K562 (cell line): ENCODE measurements around the gene DNAJB1. TPM values are rescaled to one million over a fixed set of nuclear protein-coding genes. Genes with fewer than 3 reads are reported as not detected.

Experiments used
- ATAC-seq: fragments of 200-7000 bp; cut with Tn5 transposase; 3 replicates; pipeline ENCODE4 v1.9.1; 2020; ENCODE audit warnings: moderate library complexity
- BruUV-seq: library from RNA; stranded (reverse); fragments of 400-500 nt; replicated peaks from 2 replicates; lab custom pipeline; 2021; lab: Mats Ljungman, UMichigan
- CTCF ChIA-PET: fragments of 300-600 bp; formaldehyde crosslinking; extraction: SDS; loops from one replicate; lab custom pipeline; 2021; ENCODE audit warnings: low intra/inter-chr PET ratio; lab: Yijun Ruan, JAX
- POLR2A ChIA-PET: fragments of 300-600, 350-650 bp; sonication (Branson Sonifier 250); formaldehyde crosslinking; extraction: SDS; loops from one replicate; lab custom pipeline; 2021; ENCODE audit warnings: antibody characterized with exemption, inconsistent platforms; lab: Yijun Ruan, JAX
- DNase-seq, 4 experiments: peaks; one replicate each; pipeline versions ENCODE4 v3.0.0 to v3.0.0-alpha.2; 2011 to 2018; ENCODE audit warnings: low spot score in 3 of 4, mixed read lengths in 3 of 4; ENCODE audit errors: extremely low read depth in 1 of 4
- FAIRE-seq: peaks from 2 replicates; lab custom pipeline; 2011; peaks lifted over from hg19 to GRCh38; lab: Jason Lieb, UNC
- H2AFZ ChIP-seq: 2 replicates; pipeline ENCODE4 v1.6.0; 2011; ENCODE audit warnings: low read depth, low read length, control low read depth, inconsistent platforms
- H3K27ac ChIP-seq: fragments of 200-600 bp; 3 replicates; pipeline ENCODE4 v1.8.0; 2011; ENCODE audit warnings: low read depth, mild to moderate bottlenecking, control low read depth, inconsistent platforms, low read length, moderate library complexity, mixed read lengths; ENCODE audit errors: extremely low read depth
- H3K27me3 ChIP-seq, 2 experiments: fragments of 300-600 bp in 1 of 2; 2 replicates in 1 of 2; 3 replicates in 1 of 2; pipeline versions ENCODE4 v1.6.0 to v1.8.0; 2011; ENCODE audit warnings: inconsistent platforms in 2 of 2, low read length in 2 of 2, mild to moderate bottlenecking in 1 of 2, mixed read lengths in 1 of 2, moderate library complexity in 1 of 2; ENCODE audit not compliant: control insufficient read depth in 2 of 2, insufficient read depth in 2 of 2
- H3K36me3 ChIP-seq: fragments of 300-600 bp; 3 replicates; pipeline ENCODE4 v1.8.0; 2011; ENCODE audit warnings: mild to moderate bottlenecking, low read length, inconsistent platforms; ENCODE audit not compliant: control insufficient read depth, insufficient read depth
- H3K4me1 ChIP-seq, 2 experiments: fragments of 200-600 bp in 1 of 2; replicated peaks in 1 of 2; 2 replicates in 1 of 2; 3 replicates in 1 of 2; pipeline versions ENCODE4 v1.5.1 to v1.8.0; 2011; ENCODE audit warnings: inconsistent platforms in 2 of 2, low read length in 2 of 2, mild to moderate bottlenecking in 1 of 2, mixed read lengths in 1 of 2, moderate library complexity in 1 of 2; ENCODE audit not compliant: control insufficient read depth in 2 of 2, insufficient read depth in 2 of 2
- H3K4me2 ChIP-seq: 2 replicates; pipeline ENCODE4 v1.6.1; 2011; ENCODE audit warnings: low read length, control low read depth, inconsistent platforms, mixed read lengths; ENCODE audit not compliant: insufficient read depth
- H3K4me3 ChIP-seq: fragments of 200-600 bp; sonication (generic), shearing (Covaris generic); 2 replicates; pipeline ENCODE4 v1.5.1; 2016; ENCODE audit warnings: control low read depth, inconsistent platforms
- H3K79me2 ChIP-seq: fragments of 200-600 bp; 3 replicates; pipeline ENCODE4 v1.8.0; 2011; ENCODE audit warnings: low read length, inconsistent platforms; ENCODE audit not compliant: control insufficient read depth, insufficient read depth
- H3K9ac ChIP-seq, 2 experiments: 2 replicates each; pipeline versions ENCODE4 v1.6.0 to v1.6.1; 2011; ENCODE audit warnings: low read depth in 2 of 2, low read length in 2 of 2, control low read depth in 1 of 2, inconsistent platforms in 1 of 2, mild to moderate bottlenecking in 1 of 2, mixed read lengths in 1 of 2; ENCODE audit not compliant: insufficient read depth in 1 of 2
- H3K9me1 ChIP-seq: one replicate; pipeline ENCODE4 v1.6.0; 2011; ENCODE audit warnings: inconsistent platforms, mild to moderate bottlenecking, low read length, moderate library complexity; ENCODE audit not compliant: control insufficient read depth, insufficient read depth
- H3K9me3 ChIP-seq: replicated peaks from 2 replicates; pipeline ENCODE4 v1.5.1; 2011; ENCODE audit warnings: low read depth, low read length, inconsistent platforms; ENCODE audit not compliant: control insufficient read depth, insufficient read depth
- H4K20me1 ChIP-seq: replicated peaks from 2 replicates; pipeline ENCODE4 v1.6.1; 2011; ENCODE audit warnings: low read length, inconsistent platforms, mixed read lengths; ENCODE audit not compliant: control insufficient read depth, insufficient read depth
- ELK1 ChIP-seq: sonication (generic); formaldehyde crosslinking; IDR thresholded peaks from 2 replicates; pipeline ENCODE4 v1.8.1; 2022; ENCODE audit warnings: missing genetic modification reagents
- FUS ChIP-seq: fragments of 200-400 bp; formaldehyde crosslinking; optimal IDR thresholded peaks from 2 replicates; pipeline ENCODE3; 2017; ENCODE audit warnings: low read depth, low read length
- GABPB1 ChIP-seq: sonication (generic); formaldehyde crosslinking; IDR thresholded peaks from 2 replicates; pipeline ENCODE4 v1.8.0; 2022; ENCODE audit warnings: mild to moderate bottlenecking, missing genetic modification reagents
- MEIS2 ChIP-seq: fragments of 450-650 bp; IDR thresholded peaks from 2 replicates; pipeline ENCODE4 v1.6.1; 2014; ENCODE audit warnings: mild to moderate bottlenecking; ENCODE audit not compliant: partially characterized antibody
- NR2C2 ChIP-seq, 2 experiments: fragments of 200-800 bp in 1 of 2; sonication (Bioruptor generic) in 1 of 2; sonication (generic) in 1 of 2; formaldehyde crosslinking in 1 of 2; IDR thresholded peaks; 2 replicates each; pipeline versions ENCODE4 v1.6.1 to v1.8.0; 2016 to 2022; ENCODE audit warnings: mild to moderate bottlenecking in 1 of 2, missing compliant biosample characterization in 1 of 2, missing genetic modification characterization in 1 of 2, missing genetic modification reagents in 1 of 2
- TCF15 ChIP-seq: fragments of 250-450 bp; sonication (Bioruptor Pico); IDR thresholded peaks from 2 replicates; pipeline ENCODE4 v1.8.0; 2022; ENCODE audit warnings: moderate library complexity, mild to moderate bottlenecking, inconsistent platforms
- WGBS: fragments of 100-300 bp; shearing (Covaris generic); methylation state at CpG from one replicate; pipeline ENCODE4 v1.1.6; 2016; ENCODE audit warnings: low coverage, mixed read lengths; ENCODE audit not compliant: insufficient coverage; ENCODE audit errors: missing lambda C conversion rate; 5-methylcytosine and 5-hydroxymethylcytosine counted together
- in situ Hi-C: fragments of 300-500 bp; cut with MboI; formaldehyde crosslinking; loops from 4 replicates; pipeline ENCODE4 v1.15.0; 2018; ENCODE audit warnings: inconsistent platforms, mixed read lengths
- intact Hi-C: fragments of 100-400 bp; cut with micrococcal nuclease; formaldehyde crosslinking; loops from 2 replicates; pipeline ENCODE4 v1.14.2; 2022
- polyA plus RNA-seq, 8 experiments: library from polyadenylated mRNA; depleted of rRNA in 4 of 8; stranded (reverse) in 5 of 8; unstranded in 3 of 8; fragments of >200 nt; fragmentation: Nextera tagmentation in 2 of 8; fragmentation: Illumina TruSeq in 1 of 8; extraction: Ambion mirVana in 2 of 8; extraction: Trizol in 1 of 8; gene quantifications; 2 replicates each; pipeline versions ENCODE4 v1.2.1 to v1.2.3, GENCODE V29; 2011 to 2014; ENCODE audit warnings: inconsistent platforms in 1 of 8, missing spikeins in 1 of 8
- total RNA-seq, 7 experiments: library from RNA; depleted of rRNA in 6 of 7; stranded (reverse); fragments of >200 nt in 6 of 7; fragmentation: Illumina TruSeq in 2 of 7; extraction: Trizol in 2 of 7; gene quantifications; 2 replicates each; pipeline versions ENCODE4 v1.2.1 to v1.2.3, GENCODE V29; 2011 to 2021; ENCODE audit warnings: low replicate concordance in 1 of 7

DNAJB1 gene
- total and polyA plus RNA-seq, 9 of the 15 experiments (the other 6 are each of a cell fraction or from before 2014, with no cell fraction given), result 13.2 to 113 (median 62.1) TPM

- Histone ChIP-seq H3K4me2 (0 out of 2 replicates have a peak overlapping the region, but pooled peaks have one; percentile 2), H3K79me2 (peaks cover 73% of the 10 kb centered on the region), H3K9ac (peak overlapping the region in 1 of 2 experiments; percentile 60; a peak in 1 of 4 replicates), H3K27me3 (no peaks in the 10 kb centered on the region), H3K4me1 (peaks cover 34 to 49% of the 10 kb centered on the region in 2 experiments; a peak in 4 of 5 replicates), H3K9me1 (no peaks in the 10 kb centered on the region), H4K20me1 (peaks cover 14% of the 10 kb centered on the region; the same call in 1 of the 2 replicates), H3K36me3 (peaks cover 9% of the 10 kb centered on the region; the same call in 2 of the 3 replicates), H3K9me3 (no peaks in the 10 kb centered on the region), H3K4me3 (no peak overlapping the region), H2AFZ (no peak overlapping the region), H3K27ac (peak overlapping the region; percentile 50; the same call in 1 of the 3 replicates)
- ATAC-seq (no peak), FAIRE-seq (no peak), DNase-seq (no peak)
- intact Hi-C loops (no loop called here), in situ Hi-C loops (no loop called here)
- CTCF ChIA-PET, result no interaction called here
- WGBS, result 22% methylated on average over 5 of the region's 5 CpGs
- POLR2A ChIA-PET, result interaction anchor here (0.6 to 1.4 kb wide), 2 partner anchors 9 to 15 kb away, joined by 3 to 5 read pairs; partner anchors contain the start of gene DNAJB1
- no TSS peak for BruUV-seq
- TF ChIP-seq TCF15, result no peak
- peak; percentile 23 for TF ChIP-seq MEIS2
- TF ChIP-seq FUS, result no peak
- TF ChIP-seq NR2C2 (CRISPR knock-in tag; IDR thresholded peaks at IDR 0.05), result no peak
- 0 out of 2 replicates have a peak, but pooled peaks have one; percentile 11 for TF ChIP-seq NR2C2 (tag; IDR thresholded peaks at IDR 0.05)
- no peak for TF ChIP-seq GABPB1
- TF ChIP-seq ELK1 (CRISPR knock-in tag), result no peak
These were observed 15.3 kb upstream of the DNAJB1 start for GRCh38 chr19:14533450-14533849.
